Tibial artery (tissue), 4 donors: ENCODE results near the gene TMEM14B.

ENCODE experiments used
- DNase-seq, 2 donors: peaks; one replicate each; pipeline ENCODE4 v3.0.0-alpha.2; 2019
- H3K27ac ChIP-seq, 2 donors: fragments of 200-600 bp; sonication (generic) in 1 of 2; 1 replicate in 1 of 2; 2 replicates in 1 of 2; pipeline ENCODE4 v1.5.1; 2018 to 2019; ENCODE audit warnings: mild to moderate bottlenecking in 1 of 2
- H3K27me3 ChIP-seq, 2 donors: fragments of 200-600 bp; sonication (generic) in 1 of 2; one replicate each; pipeline versions ENCODE4 v1.5.1 to v1.6.0; 2016 to 2019
- H3K36me3 ChIP-seq, 3 donors: fragments of 200-600 bp; sonication (generic) in 2 of 3; one replicate each; pipeline ENCODE4 v1.5.1; 2016 to 2019; ENCODE audit warnings: mild to moderate bottlenecking in 2 of 3
- H3K4me1 ChIP-seq, 4 donors: fragments of 200-600 bp; sonication (generic) in 2 of 4; 1 replicate in 3 of 4; 2 replicates in 1 of 4; pipeline ENCODE4 v1.5.1; 2016 to 2019
- H3K4me3 ChIP-seq, 2 donors: fragments of 200-600 bp; sonication (generic) in 1 of 2; 1 replicate in 1 of 2; 2 replicates in 1 of 2; pipeline ENCODE4 v1.5.1; 2018 to 2019; ENCODE audit warnings: mild to moderate bottlenecking in 2 of 2
- H3K9me3 ChIP-seq, 3 donors: fragments of 200-600 bp; sonication (generic) in 1 of 3; one replicate each; pipeline ENCODE4 v1.5.1; 2016 to 2019
- intact Hi-C: fragments of 100-400 bp; cut with DNase I; formaldehyde crosslinking; loops from one replicate; pipeline ENCODE4 v1.15.0; 2023; ENCODE audit warnings: low total_unique reads
- TF ChIP-seq, protein P1 (sequence below), 2 experiments: fragments of 200-600 bp in 1 of 2; fragments of 450-650 bp in 1 of 2; IDR thresholded peaks; one replicate each; pipeline ENCODE4 v1.5.1; 2017 to 2019; ENCODE audit warnings: antibody characterized with exemption in 2 of 2, mild to moderate bottlenecking in 1 of 2, moderate library complexity in 1 of 2

Gene TMEM14B

DNA sequence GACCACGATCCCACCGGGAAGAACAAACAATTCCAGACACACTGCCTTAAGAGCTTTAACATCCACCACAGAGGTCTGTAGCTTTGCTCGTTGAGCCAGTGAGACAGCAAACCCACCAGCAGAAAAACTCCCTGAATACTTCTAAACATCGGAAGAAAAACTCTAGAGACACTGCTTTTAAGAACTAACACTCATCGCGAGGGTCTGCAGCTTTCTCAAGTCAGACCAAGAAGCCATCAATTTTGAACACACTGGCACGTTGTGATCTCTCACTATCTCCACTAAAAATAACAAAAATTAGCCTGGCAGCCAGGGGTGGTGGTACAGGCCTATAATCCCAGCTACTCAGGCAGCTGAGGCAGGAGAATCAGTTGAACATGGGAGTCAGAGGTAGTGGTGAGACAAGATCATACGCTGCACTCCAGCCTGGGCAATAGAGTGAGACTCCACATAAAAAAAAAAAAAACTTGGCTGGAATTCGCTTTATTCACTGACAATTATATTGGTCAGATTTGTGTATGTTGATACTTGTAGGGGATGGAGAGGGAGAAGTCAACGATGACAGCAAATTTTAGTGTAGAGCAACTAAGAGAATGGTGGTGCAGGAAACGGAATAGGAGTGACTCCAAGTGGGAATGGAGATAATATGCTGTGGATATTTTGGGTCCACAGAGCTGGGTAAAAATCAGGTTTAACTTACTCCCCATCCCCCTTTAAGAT, 25.6 kb upstream of the TMEM14B start:
- peaks cover 7 to 47% (median 27%) of the 10 kb centered on the region in 4 donors for H3K4me1 ChIP-seq
- DNase-seq = no peak
- no peaks in the 10 kb centered on the region for H3K9me3 ChIP-seq
- peaks cover 0 to 18% (median 6%) of the 10 kb centered on the region in 3 donors for H3K36me3 ChIP-seq
- peak overlapping the region; percentile 78 to 92 for H3K27ac ChIP-seq
- H3K4me3 ChIP-seq = peak overlapping the region; percentile 71 to 73
- intact Hi-C loops = loop anchor here (1.0 to 2.0 kb wide), 2 partner anchors 25 to 27 kb away; partner anchors contain the start of genes C6orf52, PAK1IP1 and TMEM14B
- no peaks in the 10 kb centered on the region for H3K27me3 ChIP-seq
- TF ChIP-seq, protein P1, sequence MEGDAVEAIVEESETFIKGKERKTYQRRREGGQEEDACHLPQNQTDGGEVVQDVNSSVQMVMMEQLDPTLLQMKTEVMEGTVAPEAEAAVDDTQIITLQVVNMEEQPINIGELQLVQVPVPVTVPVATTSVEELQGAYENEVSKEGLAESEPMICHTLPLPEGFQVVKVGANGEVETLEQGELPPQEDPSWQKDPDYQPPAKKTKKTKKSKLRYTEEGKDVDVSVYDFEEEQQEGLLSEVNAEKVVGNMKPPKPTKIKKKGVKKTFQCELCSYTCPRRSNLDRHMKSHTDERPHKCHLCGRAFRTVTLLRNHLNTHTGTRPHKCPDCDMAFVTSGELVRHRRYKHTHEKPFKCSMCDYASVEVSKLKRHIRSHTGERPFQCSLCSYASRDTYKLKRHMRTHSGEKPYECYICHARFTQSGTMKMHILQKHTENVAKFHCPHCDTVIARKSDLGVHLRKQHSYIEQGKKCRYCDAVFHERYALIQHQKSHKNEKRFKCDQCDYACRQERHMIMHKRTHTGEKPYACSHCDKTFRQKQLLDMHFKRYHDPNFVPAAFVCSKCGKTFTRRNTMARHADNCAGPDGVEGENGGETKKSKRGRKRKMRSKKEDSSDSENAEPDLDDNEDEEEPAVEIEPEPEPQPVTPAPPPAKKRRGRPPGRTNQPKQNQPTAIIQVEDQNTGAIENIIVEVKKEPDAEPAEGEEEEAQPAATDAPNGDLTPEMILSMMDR (IDR thresholded peaks at IDR 0.05) = no peak

DNA sequence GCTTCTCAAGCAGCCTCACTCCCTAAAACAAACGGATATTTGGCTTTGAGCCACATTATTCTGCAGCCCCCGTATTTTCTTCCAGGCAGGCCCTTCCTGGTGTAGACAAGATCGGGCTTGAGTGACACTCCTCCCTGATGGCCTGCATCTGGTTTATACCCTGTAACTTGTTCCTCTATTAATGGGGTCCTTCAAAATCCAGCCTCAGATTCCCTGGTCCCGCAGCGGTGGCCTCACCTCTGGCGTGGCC, 25.1 kb upstream of the TMEM14B start:
- no peaks in the 10 kb centered on the region for H3K9me3 ChIP-seq
- peaks cover 0 to 23% (median 6%) of the 10 kb centered on the region in 3 donors for H3K36me3 ChIP-seq
- TF ChIP-seq, protein P1 (IDR thresholded peaks at IDR 0.05) = no peak
- peak overlapping the region; percentile 71 to 73 for H3K4me3 ChIP-seq
- peak overlapping the region; percentile 78 to 92 for H3K27ac ChIP-seq
- no peaks in the 10 kb centered on the region for H3K27me3 ChIP-seq
- H3K4me1 ChIP-seq = peaks cover 7 to 47% (median 27%) of the 10 kb centered on the region in 4 donors
- no peak for DNase-seq
- intact Hi-C loops = loop anchor here (1.0 to 2.0 kb wide), 2 partner anchors 25 to 28 kb away; partner anchors contain the start of genes C6orf52, PAK1IP1 and TMEM14B

DNA sequence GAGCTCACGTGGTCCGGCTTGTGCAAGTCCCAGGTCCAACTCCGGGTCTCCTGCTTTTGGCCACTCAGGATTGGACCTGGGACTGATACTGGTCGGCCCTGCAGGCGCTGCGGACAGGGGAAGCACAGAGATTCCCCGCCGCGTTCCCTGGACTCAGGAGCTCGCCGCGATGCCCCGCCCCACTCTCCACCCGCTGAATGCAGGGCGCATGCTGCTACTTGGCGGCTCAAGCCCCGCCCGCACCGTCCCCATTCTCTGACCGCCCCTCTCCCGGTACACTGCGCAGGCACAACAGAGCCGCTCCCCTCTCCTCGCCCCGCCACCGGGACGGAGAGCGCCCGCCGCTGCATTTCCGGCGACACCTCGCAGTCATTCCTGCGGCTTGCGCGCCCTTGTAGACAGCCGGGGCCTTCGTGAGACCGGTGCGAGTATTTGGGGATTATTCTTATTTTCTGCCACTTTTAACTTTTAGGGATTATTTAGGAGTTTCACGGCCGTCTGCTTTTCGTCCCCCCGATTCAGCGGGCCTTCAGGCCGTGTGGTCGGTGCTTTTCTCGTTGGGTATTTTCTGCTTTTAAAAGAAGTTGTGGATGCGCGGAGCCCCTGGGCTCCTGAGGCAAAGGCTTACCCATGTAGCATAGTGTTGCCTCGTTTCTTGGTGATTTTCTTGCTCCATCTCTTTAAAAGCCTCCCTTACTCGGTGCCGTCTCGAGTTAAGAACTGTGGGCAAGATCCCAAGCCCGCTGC, 24.6 kb upstream of the TMEM14B start, which contains the start of gene TMEM14C:
TMEM14C (plus strand) TSS at position 251 of the 747 bp plus-strand sequence. CDS start 1,544 bp downstream, outside the sequence.
- intact Hi-C loops = loop anchor here (1.0 to 2.0 kb wide), 2 partner anchors 24 to 28 kb away; partner anchors contain the start of genes C6orf52, PAK1IP1 and TMEM14B
- Histone ChIP-seq H3K27ac (peak within 1 kb of the TSS; percentile 78 to 92), H3K4me3 (peak within 1 kb of the TSS; percentile 71 to 73), H3K9me3 (no peaks in the 10 kb centered on the region), H3K4me1 (peaks cover 7 to 47% (median 27%) of the 10 kb centered on the region in 4 donors), H3K36me3 (peaks cover 0 to 28% (median 7%) of the 10 kb centered on the region in 3 donors), H3K27me3 (no peaks in the 10 kb centered on the region)
- peak; percentile 100 for DNase-seq
- TF ChIP-seq, protein P1 (IDR thresholded peaks at IDR 0.05) = no peak

DNA sequence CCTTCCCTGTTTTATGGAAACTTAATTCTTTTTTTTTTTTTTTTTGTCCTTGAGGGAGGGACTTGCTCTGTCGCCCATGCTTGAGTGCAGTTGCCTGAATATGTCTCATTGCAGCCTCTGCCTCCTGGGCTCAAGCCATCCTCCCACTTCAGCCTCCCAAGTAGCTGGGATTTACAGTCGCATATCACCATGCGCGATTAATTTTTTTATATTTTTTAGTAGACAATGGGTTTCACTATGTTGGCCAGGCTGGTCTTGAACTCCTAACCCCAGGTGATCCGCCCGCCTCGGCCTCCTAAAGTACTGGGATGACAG, 24.1 kb upstream of the TMEM14B start:
- Histone ChIP-seq H3K36me3 (peaks cover 0 to 33% (median 12%) of the 10 kb centered on the region in 3 donors), H3K27ac (peak overlapping the region; percentile 78 to 92), H3K9me3 (no peaks in the 10 kb centered on the region), H3K4me3 (peak overlapping the region; percentile 71 to 73), H3K27me3 (no peaks in the 10 kb centered on the region), H3K4me1 (peaks cover 7 to 47% (median 27%) of the 10 kb centered on the region in 4 donors)
- intact Hi-C loops = loop anchor here (2.0 kb wide), 1 partner anchor 29 kb away; the partner anchor contains the start of genes C6orf52 and PAK1IP1
- no peak for DNase-seq
- TF ChIP-seq, protein P1 (IDR thresholded peaks at IDR 0.05) = no peak

DNA sequence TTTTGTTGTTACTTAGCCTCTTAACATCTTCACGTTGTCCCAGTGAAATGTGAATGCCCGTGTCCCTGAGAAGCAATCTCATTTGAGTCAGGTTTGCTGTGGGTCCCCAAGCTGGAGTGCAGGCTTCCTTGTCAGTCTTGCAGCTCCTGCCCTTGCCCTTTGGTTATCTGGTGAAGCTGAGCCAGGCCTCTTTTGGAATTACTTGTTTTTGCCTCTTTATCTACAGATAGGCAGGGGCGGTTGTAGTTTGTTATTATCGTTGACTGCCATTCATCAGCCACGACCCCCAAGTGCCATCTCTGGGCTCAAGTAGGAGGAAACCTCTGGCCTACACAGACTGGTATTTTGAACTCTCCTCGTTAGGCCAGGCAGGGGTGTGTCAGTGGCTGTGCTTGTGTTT, 22.6 kb upstream of the TMEM14B start:
- no peaks in the 10 kb centered on the region for H3K27me3 ChIP-seq
- peaks cover 7 to 49% (median 27%) of the 10 kb centered on the region in 3 donors for H3K36me3 ChIP-seq
- H3K27ac ChIP-seq = no peak overlapping the region
- DNase-seq = no peak
- no peaks in the 10 kb centered on the region for H3K9me3 ChIP-seq
- TF ChIP-seq, protein P1 (IDR thresholded peaks at IDR 0.05) = no peak
- intact Hi-C loops = no loop called here
- H3K4me1 ChIP-seq = peaks cover 7 to 42% (median 30%) of the 10 kb centered on the region in 4 donors
- H3K4me3 ChIP-seq = no peak overlapping the region
